Measurements from ENCODE around the gene GPR17. TPM values are rescaled to one million over a fixed set of nuclear protein-coding genes. Genes with fewer than 3 reads are reported as not detected.

Gene GPR17
- total RNA-seq, 1 donor from 2014 or later: not detected

- H3K9me3 Mint-ChIP-seq (ENCODE audit: low read depth): no peaks in the 10 kb centered on the region
- no peak overlapping the region for H3K4me3 Mint-ChIP-seq (ENCODE audit: low read depth)
- no peak overlapping the region for H3K27ac Mint-ChIP-seq
- H3K36me3 Mint-ChIP-seq (ENCODE audit: insufficient read depth): no peaks in the 10 kb centered on the region
- H3K27me3 Mint-ChIP-seq: peaks cover 2% of the 10 kb centered on the region
- no peak for TF ChIP-seq CTCF (IDR thresholded peaks at IDR 0.05; ENCODE audit: unreplicated experiment)
- no peaks in the 10 kb centered on the region for H3K4me1 Mint-ChIP-seq (ENCODE audit: low read depth)
- DNase-seq (ENCODE audit: low spot score, unreplicated experiment): no peak
Measured at GRCh38 chr2:127607399-127607908, 38.5 kb upstream of the GPR17 start.

- TF ChIP-seq CTCF (IDR thresholded peaks at IDR 0.05; ENCODE audit: unreplicated experiment): no peak
- Mint-ChIP-seq H3K27me3 (peaks cover 2% of the 10 kb centered on the region), H3K36me3 (ENCODE audit: insufficient read depth) (peaks cover 2% of the 10 kb centered on the region), H3K27ac (no peak overlapping the region), H3K4me3 (ENCODE audit: low read depth) (no peak overlapping the region), H3K9me3 (ENCODE audit: low read depth) (peaks cover 4% of the 10 kb centered on the region), H3K4me1 (ENCODE audit: low read depth) (no peaks in the 10 kb centered on the region)
- DNase-seq (ENCODE audit: low spot score, unreplicated experiment): no peak
Measured at GRCh38 chr2:127608061-127609030, 37.6 kb upstream of the GPR17 start.

DNA sequence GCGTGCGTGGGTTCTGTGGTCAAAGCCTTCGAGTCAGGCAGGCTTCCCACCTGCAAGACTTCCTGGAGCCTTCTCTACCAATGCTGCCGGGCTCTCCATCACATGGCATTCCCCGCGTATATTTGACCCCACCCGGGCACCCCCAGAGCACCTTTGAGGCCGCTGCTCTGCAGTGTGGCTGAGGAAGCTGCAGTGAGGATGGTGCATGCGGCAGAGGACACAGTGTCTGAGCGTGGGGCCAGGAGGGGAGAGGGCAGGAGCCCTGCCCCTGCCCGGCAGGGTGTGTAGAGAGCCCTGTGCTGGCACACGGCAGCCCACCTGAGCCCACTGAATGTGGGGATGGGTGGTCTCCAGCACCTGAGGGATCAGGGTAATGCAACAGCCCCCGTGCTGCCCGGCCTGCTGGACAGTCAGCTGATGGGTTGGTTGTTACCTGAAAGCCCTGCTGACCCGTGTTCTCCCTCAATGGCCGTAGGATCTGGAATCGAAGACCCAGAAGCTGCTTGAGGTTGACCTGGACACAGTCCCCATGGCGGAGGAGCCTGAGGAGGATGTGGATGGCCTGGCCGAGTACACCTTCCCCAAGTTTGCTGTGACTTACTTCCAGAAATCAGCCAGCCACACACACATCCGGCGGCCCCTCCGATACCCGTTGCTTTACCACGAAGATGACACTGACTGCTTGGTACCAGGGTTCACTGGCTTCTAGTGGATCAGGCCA, 36.8 kb upstream of the GPR17 start:
- Mint-ChIP-seq H3K36me3 (ENCODE audit: insufficient read depth) (peaks cover 2% of the 10 kb centered on the region), H3K4me1 (ENCODE audit: low read depth) (no peaks in the 10 kb centered on the region), H3K9me3 (ENCODE audit: low read depth) (peaks cover 11% of the 10 kb centered on the region), H3K4me3 (ENCODE audit: low read depth) (no peak overlapping the region), H3K27me3 (peaks cover 2% of the 10 kb centered on the region), H3K27ac (no peak overlapping the region)
- no peak for DNase-seq (ENCODE audit: low spot score, unreplicated experiment)
- no peak for TF ChIP-seq CTCF (IDR thresholded peaks at IDR 0.05; ENCODE audit: unreplicated experiment)

DNA sequence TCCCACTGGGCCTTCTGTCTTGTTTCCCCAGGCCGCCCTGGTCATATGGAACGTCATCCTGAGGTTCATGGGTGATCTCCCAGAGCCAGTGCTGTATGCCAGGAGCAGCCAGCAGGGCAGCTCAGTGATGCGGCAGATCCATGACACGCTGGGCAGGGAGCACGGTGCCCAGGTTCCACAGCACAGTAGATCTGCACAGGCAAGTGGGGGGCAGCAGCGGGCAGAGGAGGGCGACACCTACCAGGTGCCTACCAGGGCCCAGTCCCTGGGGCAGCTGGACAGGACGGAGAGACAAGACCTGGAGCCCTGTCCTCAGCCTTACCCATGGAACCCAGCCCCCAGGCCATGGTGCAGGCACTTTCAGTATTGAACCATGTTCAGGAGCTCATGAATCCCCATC, 36.1 kb upstream of the GPR17 start:
- no peaks in the 10 kb centered on the region for H3K4me1 Mint-ChIP-seq (ENCODE audit: low read depth)
- peaks cover 2% of the 10 kb centered on the region for H3K27me3 Mint-ChIP-seq
- H3K36me3 Mint-ChIP-seq (ENCODE audit: insufficient read depth): peaks cover 2% of the 10 kb centered on the region
- DNase-seq (ENCODE audit: low spot score, unreplicated experiment): no peak
- peaks cover 11% of the 10 kb centered on the region for H3K9me3 Mint-ChIP-seq (ENCODE audit: low read depth)
- H3K4me3 Mint-ChIP-seq (ENCODE audit: low read depth): no peak overlapping the region
- no peak overlapping the region for H3K27ac Mint-ChIP-seq
- TF ChIP-seq CTCF (IDR thresholded peaks at IDR 0.05; ENCODE audit: unreplicated experiment): no peak

- no peaks in the 10 kb centered on the region for H3K27me3 Mint-ChIP-seq
- H3K9me3 Mint-ChIP-seq (ENCODE audit: low read depth): peaks cover 11% of the 10 kb centered on the region
- H3K27ac Mint-ChIP-seq: no peak overlapping the region
- peaks cover 2% of the 10 kb centered on the region for H3K36me3 Mint-ChIP-seq (ENCODE audit: insufficient read depth)
- TF ChIP-seq CTCF (IDR thresholded peaks at IDR 0.05; ENCODE audit: unreplicated experiment): no peak
- no peak overlapping the region for H3K4me3 Mint-ChIP-seq (ENCODE audit: low read depth)
- DNase-seq (ENCODE audit: low spot score, unreplicated experiment): no peak
- H3K4me1 Mint-ChIP-seq (ENCODE audit: low read depth): no peaks in the 10 kb centered on the region
Measured at GRCh38 chr2:127610561-127610960, 35.4 kb upstream of the GPR17 start.

Measured in progenitor cell of endocrine pancreas (in vitro differentiated cells).